HepG2 (cell line): ENCODE measurements around the gene PSD4. TPM values are rescaled to one million over a fixed set of nuclear protein-coding genes. Genes with fewer than 3 reads are reported as not detected.

Experiments used
- CAMTA2 ChIP-seq: sonication (generic); formaldehyde crosslinking; IDR thresholded peaks from 2 replicates; pipeline ENCODE4 v1.4.0; 2020; ENCODE audit warnings: mild to moderate bottlenecking, missing genetic modification reagents, borderline replicate concordance
- DMTF1 ChIP-seq: sonication (generic); formaldehyde crosslinking; IDR thresholded peaks from 2 replicates; pipeline ENCODE4 v1.4.0; 2020; ENCODE audit warnings: mild to moderate bottlenecking, missing genetic modification reagents
- HCFC1 ChIP-seq: fragments of 150-350 bp; IDR thresholded peaks from 2 replicates; pipeline ENCODE4 v1.6.1; 2014; ENCODE audit warnings: low read depth, low read length
- JUNB ChIP-seq: sonication (generic); formaldehyde crosslinking; IDR thresholded peaks from 2 replicates; pipeline ENCODE4 v1.8.0; 2022; ENCODE audit warnings: missing genetic modification reagents, mild to moderate bottlenecking, borderline replicate concordance
- KDM2A ChIP-seq: sonication (generic); formaldehyde crosslinking; IDR thresholded peaks from 2 replicates; pipeline ENCODE4 v1.4.0; 2020; ENCODE audit warnings: low read depth, missing genetic modification reagents, borderline replicate concordance
- NFYB ChIP-seq: sonication (generic); formaldehyde crosslinking; IDR thresholded peaks from 2 replicates; pipeline ENCODE4 v1.4.0; 2020; ENCODE audit warnings: missing genetic modification reagents
- RNF219 ChIP-seq: sonication (generic); formaldehyde crosslinking; IDR thresholded peaks from 2 replicates; pipeline ENCODE4 v1.5.0; 2020; ENCODE audit warnings: mild to moderate bottlenecking, missing genetic modification reagents
- RXRB ChIP-seq: IDR thresholded peaks from 2 replicates; pipeline ENCODE4 v1.6.1; 2016; ENCODE audit warnings: borderline replicate concordance, missing genetic modification reagents, missing compliant biosample characterization
- SIN3B ChIP-seq: fragments of 150-350 bp; IDR thresholded peaks from 2 replicates; pipeline ENCODE4 v1.6.1; 2014; ENCODE audit warnings: low read length
- SPEN ChIP-seq: sonication (generic); formaldehyde crosslinking; IDR thresholded peaks from 2 replicates; pipeline ENCODE4 v1.5.1; 2020; ENCODE audit warnings: low read depth, mild to moderate bottlenecking, missing genetic modification reagents
- SSRP1 ChIP-seq: IDR thresholded peaks from 2 replicates; pipeline ENCODE4 v1.6.1; 2016; ENCODE audit warnings: control low read depth
- TBP ChIP-seq: sonication (generic); formaldehyde crosslinking; IDR thresholded peaks from 2 replicates; pipeline ENCODE4 v1.5.0; 2020; ENCODE audit warnings: missing genetic modification reagents
- ZBTB8A ChIP-seq: sonication (generic); formaldehyde crosslinking; IDR thresholded peaks from 2 replicates; pipeline ENCODE4 v1.4.0; 2020; ENCODE audit warnings: mild to moderate bottlenecking, low read depth, missing genetic modification reagents, borderline replicate concordance
- ZMAT3 ChIP-seq: sonication (generic); formaldehyde crosslinking; conservative IDR thresholded peaks from 2 replicates; pipeline ENCODE4 v1.7.0; 2021; ENCODE audit warnings: missing genetic modification reagents
- ZNF501 ChIP-seq: sonication (generic); formaldehyde crosslinking; IDR thresholded peaks from 2 replicates; pipeline ENCODE4 v1.5.1; 2020; ENCODE audit warnings: mild to moderate bottlenecking, moderate library complexity, missing genetic modification reagents
- ZNF841 ChIP-seq: sonication (generic); formaldehyde crosslinking; IDR thresholded peaks from 2 replicates; pipeline ENCODE4 v1.8.1; 2023; ENCODE audit warnings: missing genetic modification reagents, borderline replicate concordance
- polyA plus RNA-seq, 8 experiments: library from polyadenylated mRNA; depleted of rRNA in 3 of 8; stranded (reverse) in 7 of 8; unstranded in 1 of 8; fragments of >200 nt; fragmentation: Illumina TruSeq in 4 of 8; extraction: Trizol in 4 of 8; gene quantifications; 2 replicates each; pipeline versions ENCODE4 v1.2.1 to v1.2.3, GENCODE V29; 2011 to 2016; ENCODE audit warnings: low read depth in 4 of 8, missing spikeins in 1 of 8, mixed read lengths in 1 of 8; ENCODE audit not compliant: insufficient read depth in 1 of 8
- total RNA-seq, 5 experiments: library from RNA; depleted of rRNA; stranded (reverse); fragments of >200 nt; fragmentation: Illumina TruSeq; extraction: Trizol; gene quantifications; 2 replicates each; pipeline ENCODE4 v1.2.3, GENCODE V29; 2016; ENCODE audit warnings: low read depth in 1 of 5
- TF ChIP-seq, protein P1 (sequence below): IDR thresholded peaks from 2 replicates; pipeline ENCODE4 v1.6.1; 2016; ENCODE audit warnings: missing compliant biosample characterization, missing genetic modification reagents, borderline replicate concordance
- TF ChIP-seq, protein P2 (sequence below): IDR thresholded peaks from 2 replicates; pipeline ENCODE4 v1.6.1; 2016; ENCODE audit warnings: missing biosample characterization, missing genetic modification reagents, low read depth
- TF ChIP-seq, protein P3 (sequence below): sonication (generic); formaldehyde crosslinking; IDR thresholded peaks from 2 replicates; pipeline ENCODE4 v1.4.0; 2020; ENCODE audit warnings: missing genetic modification reagents

The PSD4 gene
- total and polyA plus RNA-seq, 2 of the 13 experiments (the other 11 are each of a cell fraction or from before 2014, with no cell fraction given): 5.8 to 9.4 TPM

- no peak for TF ChIP-seq ZNF841 (CRISPR knock-in tag)
- no peak for TF ChIP-seq RNF219
- no peak for TF ChIP-seq JUNB (CRISPR knock-in tag)
- 0 out of 2 replicates have a peak, but pooled peaks have one; percentile 52 for TF ChIP-seq RXRB
- TF ChIP-seq DMTF1: no peak
- TF ChIP-seq, protein P1, sequence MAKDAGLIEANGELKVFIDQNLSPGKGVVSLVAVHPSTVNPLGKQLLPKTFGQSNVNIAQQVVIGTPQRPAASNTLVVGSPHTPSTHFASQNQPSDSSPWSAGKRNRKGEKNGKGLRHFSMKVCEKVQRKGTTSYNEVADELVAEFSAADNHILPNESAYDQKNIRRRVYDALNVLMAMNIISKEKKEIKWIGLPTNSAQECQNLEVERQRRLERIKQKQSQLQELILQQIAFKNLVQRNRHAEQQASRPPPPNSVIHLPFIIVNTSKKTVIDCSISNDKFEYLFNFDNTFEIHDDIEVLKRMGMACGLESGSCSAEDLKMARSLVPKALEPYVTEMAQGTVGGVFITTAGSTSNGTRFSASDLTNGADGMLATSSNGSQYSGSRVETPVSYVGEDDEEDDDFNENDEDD (CRISPR knock-in tag): peak; percentile 79; the same call in 1 of the 2 replicates
- TF ChIP-seq, protein P2, sequence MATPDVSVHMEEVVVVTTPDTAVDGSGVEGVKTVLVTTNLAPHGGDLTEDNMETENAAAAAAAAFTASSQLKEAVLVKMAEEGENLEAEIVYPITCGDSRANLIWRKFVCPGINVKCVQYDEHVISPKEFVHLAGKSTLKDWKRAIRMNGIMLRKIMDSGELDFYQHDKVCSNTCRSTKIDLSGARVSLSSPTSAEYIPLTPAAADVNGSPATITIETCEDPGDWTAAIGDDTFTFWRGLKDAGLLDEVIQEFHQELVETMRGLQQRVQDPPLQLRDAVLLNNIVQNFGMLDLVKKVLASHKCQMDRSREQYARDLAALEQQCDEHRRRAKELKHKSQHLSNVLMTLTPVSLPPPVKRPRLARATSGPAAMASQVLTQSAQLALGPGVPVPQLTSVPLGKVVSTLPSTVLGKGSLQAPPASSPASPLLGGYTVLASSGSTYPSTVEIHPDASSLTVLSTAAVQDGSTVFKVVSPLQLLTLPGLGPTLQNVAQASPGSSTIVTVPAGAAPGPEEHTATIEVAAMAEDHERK (CRISPR knock-in tag): peak; percentile 78
- peak; percentile 61; the same call in 1 of the 2 replicates for TF ChIP-seq CAMTA2
- peak; percentile 6; the same call in 1 of the 2 replicates for TF ChIP-seq NFYB (CRISPR knock-in tag)
- TF ChIP-seq KDM2A (CRISPR knock-in tag): peak; percentile 98
- TF ChIP-seq ZNF501 (CRISPR knock-in tag): peak; percentile 98
- TF ChIP-seq ZMAT3 (CRISPR knock-in tag): no peak; the same call in 1 of the 2 replicates
- TF ChIP-seq TBP (CRISPR knock-in tag): peak; percentile 84; the same call in 1 of the 2 replicates
- TF ChIP-seq, protein P3, sequence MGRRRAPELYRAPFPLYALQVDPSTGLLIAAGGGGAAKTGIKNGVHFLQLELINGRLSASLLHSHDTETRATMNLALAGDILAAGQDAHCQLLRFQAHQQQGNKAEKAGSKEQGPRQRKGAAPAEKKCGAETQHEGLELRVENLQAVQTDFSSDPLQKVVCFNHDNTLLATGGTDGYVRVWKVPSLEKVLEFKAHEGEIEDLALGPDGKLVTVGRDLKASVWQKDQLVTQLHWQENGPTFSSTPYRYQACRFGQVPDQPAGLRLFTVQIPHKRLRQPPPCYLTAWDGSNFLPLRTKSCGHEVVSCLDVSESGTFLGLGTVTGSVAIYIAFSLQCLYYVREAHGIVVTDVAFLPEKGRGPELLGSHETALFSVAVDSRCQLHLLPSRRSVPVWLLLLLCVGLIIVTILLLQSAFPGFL (CRISPR knock-in tag): no peak
- peak; percentile 86; the same call in 1 of the 2 replicates for TF ChIP-seq SPEN
- TF ChIP-seq SSRP1 (CRISPR knock-in tag): peak; percentile 76; the same call in 1 of the 2 replicates
- no peak for TF ChIP-seq SIN3B
- TF ChIP-seq ZBTB8A (CRISPR knock-in tag): no peak
- TF ChIP-seq HCFC1: no peak
Measured at GRCh38 chr2:113198790-113199612, 25.2 kb downstream of the PSD4 start (continued).
